Hematopoietic multipotent progenitor cell treated with erythropoietin and hydrocortisone succinate and interleukin-3 and kit ligand, for 15 days (in vitro differentiated cells): ENCODE results near the gene RAP1GDS1.
"Not testable (repeated sequence)": the region's sequence is repeated elsewhere in the genome, so short reads cannot be mapped to it uniquely, and the experiment has no call there.

ENCODE experiments used
- DNase-seq: peaks from one replicate; pipeline ENCODE4 v3.0.0-alpha.2; 2015; ENCODE audit warnings: low spot score

RAP1GDS1 gene

GRCh38 chr4:98289375-98289774 is 28.2 kb downstream of the RAP1GDS1 start:
- DNase-seq: no peak

- no peak for DNase-seq
Measured at GRCh38 chr4:98290511-98290910, 29.3 kb downstream of the RAP1GDS1 start.

GRCh38 chr4:98293104-98293887 is 32.1 kb downstream of the RAP1GDS1 start:
- no peak for DNase-seq

- DNase-seq: no peak
Measured at GRCh38 chr4:98298022-98298421, 36.8 kb downstream of the RAP1GDS1 start.

GRCh38 chr4:98300706-98301105 is 39.5 kb downstream of the RAP1GDS1 start:
- DNase-seq: no peak

- no peak for DNase-seq
Measured at GRCh38 chr4:98305576-98305975, 44.4 kb downstream of the RAP1GDS1 start.

- DNase-seq: no peak
Measured at GRCh38 chr4:98310867-98311266, 49.7 kb downstream of the RAP1GDS1 start.

- no peak for DNase-seq
Measured at GRCh38 chr4:98311656-98312055, 50.5 kb downstream of the RAP1GDS1 start.

- DNase-seq: no peak
Measured at GRCh38 chr4:98314791-98315565, 53.8 kb downstream of the RAP1GDS1 start.

GRCh38 chr4:98318521-98318920 is 57.3 kb downstream of the RAP1GDS1 start:
- no peak for DNase-seq

GRCh38 chr4:98319021-98319420 is 57.8 kb downstream of the RAP1GDS1 start:
- no peak for DNase-seq

GRCh38 chr4:98326168-98326567 is 65.0 kb downstream of the RAP1GDS1 start:
- DNase-seq: no peak

GRCh38 chr4:98327694-98328093 is 66.5 kb downstream of the RAP1GDS1 start:
- no peak for DNase-seq

- not testable (repeated sequence) for DNase-seq
Measured at GRCh38 chr4:98329879-98330640, 68.9 kb downstream of the RAP1GDS1 start.

- DNase-seq: no peak
Measured at GRCh38 chr4:98332017-98332416, 70.8 kb downstream of the RAP1GDS1 start.

- DNase-seq: no peak
Measured at GRCh38 chr4:98334461-98334860, 73.3 kb downstream of the RAP1GDS1 start.

- no peak for DNase-seq
Measured at GRCh38 chr4:98338761-98339438, 77.7 kb downstream of the RAP1GDS1 start.

- DNase-seq: no peak
Measured at GRCh38 chr4:98341309-98341708, 80.1 kb downstream of the RAP1GDS1 start.

- no peak for DNase-seq
Measured at GRCh38 chr4:98343626-98344025, 82.4 kb downstream of the RAP1GDS1 start.

- no peak for DNase-seq
Measured at GRCh38 chr4:98345838-98346237, 84.7 kb downstream of the RAP1GDS1 start.

GRCh38 chr4:98352396-98352795 is 91.2 kb downstream of the RAP1GDS1 start:
- DNase-seq: no peak

GRCh38 chr4:98352940-98353339 is 91.8 kb downstream of the RAP1GDS1 start:
- no peak for DNase-seq
